KMS-11 (cell line): ENCODE results near the gene CNGB1.
"Not testable (repeated sequence)": the region's sequence is repeated elsewhere in the genome, so short reads cannot be mapped to it uniquely, and the experiment has no call there.

ENCODE experiments used
- H2AFZ ChIP-seq: fragments of 200-600 bp; sonication (generic); 2 replicates; pipeline ENCODE4 v1.6.1; 2016; ENCODE audit warnings: antibody characterized with exemption, mixed run types, low read depth
- H3K27ac ChIP-seq: fragments of 200-600 bp; sonication (generic); 2 replicates; pipeline ENCODE4 v1.6.1; 2016; ENCODE audit warnings: mild to moderate bottlenecking, mixed run types
- H3K27me3 ChIP-seq: fragments of 200-600 bp; sonication (generic); 2 replicates; pipeline ENCODE4 v1.6.1; 2017; ENCODE audit warnings: mild to moderate bottlenecking, low read depth, mixed run types, moderate library complexity; ENCODE audit not compliant: insufficient read depth
- H3K36me3 ChIP-seq: fragments of 200-600 bp; sonication (generic); 2 replicates; pipeline ENCODE4 v1.6.1; 2017; ENCODE audit warnings: mild to moderate bottlenecking, mixed run types; ENCODE audit not compliant: insufficient read depth
- H3K4me1 ChIP-seq: fragments of 200-600 bp; sonication (generic); 2 replicates; pipeline ENCODE4 v1.6.1; 2016; ENCODE audit warnings: mild to moderate bottlenecking, low read depth, mixed run types; ENCODE audit not compliant: poor library complexity, severe bottlenecking
- H3K4me2 ChIP-seq: fragments of 200-600 bp; sonication (generic); 2 replicates; pipeline ENCODE4 v1.7.0; 2016; ENCODE audit warnings: mild to moderate bottlenecking, mixed run types
- H3K4me3 ChIP-seq: fragments of 200-600 bp; sonication (generic); IDR thresholded peaks from 2 replicates; pipeline ENCODE4 v1.6.1; 2017; ENCODE audit warnings: low read depth, low read length, mixed read lengths; ENCODE audit not compliant: insufficient read depth
- H3K79me2 ChIP-seq: fragments of 200-600 bp; sonication (generic); 2 replicates; pipeline ENCODE4 v1.6.1; 2016; ENCODE audit warnings: low read depth, mixed run types; ENCODE audit not compliant: insufficient read depth
- H3K9ac ChIP-seq: fragments of 200-600 bp; sonication (generic); 2 replicates; pipeline ENCODE4 v1.6.1; 2016; ENCODE audit warnings: mild to moderate bottlenecking, mixed run types
- H4K20me1 ChIP-seq: fragments of 200-600 bp; sonication (generic); 2 replicates; pipeline ENCODE4 v1.6.1; 2016; ENCODE audit warnings: mild to moderate bottlenecking, mixed run types; ENCODE audit not compliant: insufficient read depth
- CTCF ChIP-seq: fragments of 200-600 bp; sonication (generic); conservative IDR thresholded peaks from 2 replicates; pipeline ENCODE4 v1.6.1; 2017; ENCODE audit warnings: low read depth, mild to moderate bottlenecking, antibody characterized with exemption, low read length, moderate library complexity, mixed read lengths

The CNGB1 gene

DNA sequence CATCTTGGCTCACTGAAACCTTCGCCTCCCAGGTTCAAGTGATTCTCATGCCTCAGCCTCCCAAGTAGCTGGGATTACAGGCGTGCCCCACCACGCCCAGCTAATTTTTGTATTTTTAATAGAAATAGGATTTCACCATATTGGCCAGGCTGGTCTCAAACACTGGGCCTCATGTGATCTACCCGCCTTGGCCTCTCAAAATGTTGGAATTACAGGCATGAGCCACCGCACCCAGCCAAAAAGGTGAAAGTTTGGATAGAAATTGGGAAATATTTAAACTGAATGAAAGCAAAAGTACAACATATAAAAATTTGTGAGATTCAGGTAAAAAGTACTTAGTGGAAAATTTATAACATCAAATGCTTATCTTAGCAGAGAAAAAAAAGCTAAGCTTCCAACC, 115.7 kb downstream of the CNGB1 start:
- Histone ChIP-seq H3K79me2 (no peaks in the 10 kb centered on the region), H4K20me1 (no peaks in the 10 kb centered on the region), H3K27ac (no peak overlapping the region), H3K9ac (no peak overlapping the region), H3K27me3 (no peaks in the 10 kb centered on the region), H2AFZ (no peak overlapping the region), H3K4me2 (no peak overlapping the region), H3K4me1 (peaks cover 6% of the 10 kb centered on the region), H3K36me3 (no peaks in the 10 kb centered on the region), H3K4me3 (no peak overlapping the region)
- no peak for TF ChIP-seq CTCF

- Histone ChIP-seq H4K20me1 (no peaks in the 10 kb centered on the region), H3K4me3 (no peak overlapping the region), H3K4me2 (no peak overlapping the region), H3K79me2 (no peaks in the 10 kb centered on the region), H3K27ac (no peak overlapping the region), H3K9ac (no peak overlapping the region), H3K27me3 (no peaks in the 10 kb centered on the region), H2AFZ (no peak overlapping the region), H3K4me1 (peaks cover 18% of the 10 kb centered on the region), H3K36me3 (no peaks in the 10 kb centered on the region)
- TF ChIP-seq CTCF, result no peak
Measured at GRCh38 chr16:57852189-57852588, 118.7 kb downstream of the CNGB1 start.

- H4K20me1 ChIP-seq, result no peaks in the 10 kb centered on the region
- no peak overlapping the region for H3K4me2 ChIP-seq
- no peaks in the 10 kb centered on the region for H3K79me2 ChIP-seq
- TF ChIP-seq CTCF, result no peak
- H3K27ac ChIP-seq, result no peak overlapping the region
- no peak overlapping the region for H2AFZ ChIP-seq
- H3K27me3 ChIP-seq, result no peaks in the 10 kb centered on the region
- no peak overlapping the region for H3K4me3 ChIP-seq
- H3K4me1 ChIP-seq, result peaks cover 33% of the 10 kb centered on the region
- H3K9ac ChIP-seq, result no peak overlapping the region
- H3K36me3 ChIP-seq, result no peaks in the 10 kb centered on the region
Measured at GRCh38 chr16:57848181-57848580, 122.7 kb downstream of the CNGB1 start.

DNA sequence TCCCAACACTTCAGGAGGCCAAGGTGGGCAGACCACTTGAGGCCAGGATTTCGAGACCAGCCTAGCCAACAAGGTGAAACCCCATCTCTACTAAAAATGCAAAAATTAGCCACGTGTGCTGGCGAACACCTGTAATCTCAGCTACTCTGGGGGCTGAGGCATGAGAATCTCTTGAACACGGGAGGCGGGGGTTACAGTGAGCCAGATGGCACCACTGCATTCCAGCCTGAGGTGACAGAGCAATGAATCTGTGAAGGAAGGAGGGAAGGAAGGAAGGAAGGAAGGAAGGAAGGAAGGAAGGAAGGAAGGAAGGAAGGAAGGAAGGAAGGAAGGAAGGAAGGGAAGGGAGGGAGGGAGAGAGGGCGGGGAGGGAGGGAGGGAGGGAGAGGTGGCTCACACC, 124.0 kb downstream of the CNGB1 start:
- H3K27me3 ChIP-seq, H3K9ac ChIP-seq, H3K4me3 ChIP-seq, H3K79me2 ChIP-seq, H3K36me3 ChIP-seq, H4K20me1 ChIP-seq: not testable (repeated sequence)
- peak overlapping the region; percentile 51; the same call in 1 of the 2 replicates for H3K27ac ChIP-seq
- H3K4me2 ChIP-seq, result peak overlapping the region; percentile 85
- H3K4me1 ChIP-seq, result peaks cover 27% of the 10 kb centered on the region
- H2AFZ ChIP-seq, result peak overlapping the region; percentile 47; the same call in 1 of the 2 replicates

DNA sequence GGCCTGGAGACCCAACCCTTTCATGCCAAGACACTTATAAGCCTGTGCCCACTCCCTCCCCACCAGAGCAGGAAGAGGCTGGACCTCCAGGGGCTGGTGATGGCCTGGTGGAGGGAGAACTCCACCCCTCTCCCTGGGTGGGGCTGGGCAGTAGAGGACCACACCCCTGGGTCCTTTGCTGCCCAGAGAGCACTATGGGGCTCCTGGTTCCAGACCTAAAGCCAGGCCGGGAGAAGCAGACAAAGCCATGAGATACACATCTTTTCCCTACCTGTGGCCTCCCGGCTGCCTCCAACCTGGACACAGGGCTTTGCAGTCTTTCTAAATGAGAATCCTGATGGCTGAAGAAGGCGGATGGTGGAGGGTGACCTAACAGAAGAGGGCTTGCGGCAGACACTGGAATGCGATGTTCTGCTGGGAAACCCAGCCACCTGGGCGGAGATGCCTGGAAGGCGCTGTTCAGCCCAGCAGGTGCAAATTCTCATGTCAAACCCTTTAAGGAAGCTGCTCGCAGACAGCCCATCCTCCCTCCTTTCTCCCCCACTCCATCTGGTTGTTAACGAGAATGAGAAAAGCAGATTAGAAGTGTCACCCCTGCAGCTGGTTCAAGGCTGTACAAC, 124.7 kb downstream of the CNGB1 start:
- TF ChIP-seq CTCF, result no peak
- Histone ChIP-seq H3K27me3 (no peaks in the 10 kb centered on the region), H3K36me3 (no peaks in the 10 kb centered on the region), H2AFZ (peak overlapping the region; percentile 47; the same call in 1 of the 2 replicates), H3K4me2 (peak overlapping the region; percentile 85; the same call in 1 of the 2 replicates), H3K79me2 (no peaks in the 10 kb centered on the region), H3K4me3 (no peak overlapping the region), H3K27ac (peak overlapping the region; percentile 51; the same call in 1 of the 2 replicates), H3K4me1 (peaks cover 27% of the 10 kb centered on the region), H4K20me1 (no peaks in the 10 kb centered on the region), H3K9ac (no peak overlapping the region; the same call in 1 of the 2 replicates)
